ENCODE results near the gene DPY19L1.
"Not testable (repeated sequence)": the region's sequence is repeated elsewhere in the genome, so short reads cannot be mapped to it uniquely, and the experiment has no call there.

GRCh38 chr7:34998335-34998734, 39.0 kb downstream of the DPY19L1 start:
- not testable (repeated sequence) for TF ChIP-seq POLR2A, CTCF (IDR thresholded peaks at IDR 0.05)
